GM12801 (cell line): ENCODE results near the gene MTSS2.

Experiments used
- CTCF ChIP-seq: IDR thresholded peaks from one replicate; pipeline ENCODE4 v1.5.1; 2011; ENCODE audit warnings: control low read depth; ENCODE audit not compliant: insufficient read length; ENCODE audit errors: extremely low read depth

MTSS2 gene

GRCh38 chr16:70664325-70665112, 21.3 kb downstream of the MTSS2 start:
- no peak for TF ChIP-seq CTCF

- TF ChIP-seq CTCF, result no peak
Measured at GRCh38 chr16:70663524-70664324, 22.1 kb downstream of the MTSS2 start.

- no peak for TF ChIP-seq CTCF
Measured at GRCh38 chr16:70662991-70663523, 22.8 kb downstream of the MTSS2 start.

GRCh38 chr16:70661918-70662641, 23.8 kb downstream of the MTSS2 start:
- no peak for TF ChIP-seq CTCF

- no peak for TF ChIP-seq CTCF
Measured at GRCh38 chr16:70661534-70661917, 24.3 kb downstream of the MTSS2 start.

GRCh38 chr16:70660672-70661350, 25.0 kb downstream of the MTSS2 start:
- TF ChIP-seq CTCF, result no peak
